Measurements from ENCODE around the gene ZBTB38.

The ZBTB38 gene

GRCh38 chr3:141388395-141388794 is 20.1 kb downstream of the ZBTB38 start:
- peak; percentile 37 for DNase-seq (ENCODE audit: low spot score)

- peak; percentile 61 for DNase-seq (ENCODE audit: low spot score)
These were observed 20.7 kb downstream of the ZBTB38 start for GRCh38 chr3:141388823-141389621.

GRCh38 chr3:141389703-141390102 is 21.4 kb downstream of the ZBTB38 start:
- peak; percentile 15 for DNase-seq (ENCODE audit: low spot score)

- DNase-seq (ENCODE audit: low spot score): no peak
These were observed 22.4 kb downstream of the ZBTB38 start for GRCh38 chr3:141390747-141391146.

GRCh38 chr3:141391298-141391990 is 23.1 kb downstream of the ZBTB38 start:
- DNase-seq (ENCODE audit: low spot score): no peak

GRCh38 chr3:141391991-141392316 is 23.6 kb downstream of the ZBTB38 start:
- DNase-seq (ENCODE audit: low spot score): no peak

GRCh38 chr3:141392416-141392815 is 24.1 kb downstream of the ZBTB38 start:
- DNase-seq (ENCODE audit: low spot score): peak; percentile 84

GRCh38 chr3:141392897-141393734 is 24.8 kb downstream of the ZBTB38 start:
- DNase-seq (ENCODE audit: low spot score): peak; percentile 53

GRCh38 chr3:141393735-141394076 is 25.4 kb downstream of the ZBTB38 start:
- DNase-seq (ENCODE audit: low spot score): no peak

- no peak for DNase-seq (ENCODE audit: low spot score)
These were observed 26.3 kb downstream of the ZBTB38 start for GRCh38 chr3:141394560-141394959.

GRCh38 chr3:141395005-141395589 is 26.8 kb downstream of the ZBTB38 start:
- DNase-seq (ENCODE audit: low spot score): no peak

GRCh38 chr3:141397996-141398395 is 29.7 kb downstream of the ZBTB38 start:
- no peak for DNase-seq (ENCODE audit: low spot score)

- DNase-seq (ENCODE audit: low spot score): no peak
These were observed 30.9 kb downstream of the ZBTB38 start for GRCh38 chr3:141399200-141399599.

GRCh38 chr3:141400073-141400971 is 32.0 kb downstream of the ZBTB38 start:
- DNase-seq (ENCODE audit: low spot score): peak; percentile 20

- DNase-seq (ENCODE audit: low spot score): no peak
These were observed 32.8 kb downstream of the ZBTB38 start for GRCh38 chr3:141401095-141401494.

- DNase-seq (ENCODE audit: low spot score): peak; percentile 35
These were observed 33.5 kb downstream of the ZBTB38 start for GRCh38 chr3:141401573-141402475.

GRCh38 chr3:141402476-141403171 is 34.3 kb downstream of the ZBTB38 start:
- DNase-seq (ENCODE audit: low spot score): peak; percentile 54

GRCh38 chr3:141403576-141403975 is 35.3 kb downstream of the ZBTB38 start:
- DNase-seq (ENCODE audit: low spot score): no peak

GRCh38 chr3:141405025-141405424 is 36.7 kb downstream of the ZBTB38 start:
- no peak for DNase-seq (ENCODE audit: low spot score)

GRCh38 chr3:141405591-141405990 is 37.3 kb downstream of the ZBTB38 start:
- no peak for DNase-seq (ENCODE audit: low spot score)

All from cerebellar cortex (tissue), 1 donor.